OCI-LY3 (cell line): ENCODE measurements around the gene PRRC1.

Experiments used
- CTCF ChIP-seq: fragments of 200-600, 300-600 bp; sonication (generic); IDR thresholded peaks from 2 replicates; pipeline ENCODE4 v1.5.1; 2014; ENCODE audit warnings: antibody characterized with exemption, low read length, low read depth
- EZH2phosphoT487 ChIP-seq: fragments of 200-600 bp; shearing (Covaris generic); IDR thresholded peaks from 2 replicates; pipeline ENCODE4 v1.6.1; 2018; ENCODE audit warnings: antibody characterized with exemption, mixed run types, low read depth

- TF ChIP-seq CTCF = no peak
- no peak for TF ChIP-seq EZH2phosphoT487
Observed at GRCh38 chr5:127581450-127581849, 64.0 kb downstream of the PRRC1 start.
